DOHH2 (cell line): ENCODE results near the gene GREM1.

Experiments used
- EZH2phosphoT487 ChIP-seq: fragments of 200-600 bp; sonication (generic); IDR thresholded peaks from 2 replicates; pipeline ENCODE4 v1.6.1; 2017; ENCODE audit warnings: borderline replicate concordance, mild to moderate bottlenecking, antibody characterized with exemption, low read length, moderate library complexity, mixed read lengths
- TF ChIP-seq, protein P1 (sequence below): fragments of 200-600 bp; sonication (generic); IDR thresholded peaks from one replicate; pipeline ENCODE4 v1.5.1; 2014; ENCODE audit warnings: antibody characterized with exemption, mild to moderate bottlenecking, low read depth, low read length; ENCODE audit not compliant: poor library complexity, severe bottlenecking

- TF ChIP-seq, protein P1, sequence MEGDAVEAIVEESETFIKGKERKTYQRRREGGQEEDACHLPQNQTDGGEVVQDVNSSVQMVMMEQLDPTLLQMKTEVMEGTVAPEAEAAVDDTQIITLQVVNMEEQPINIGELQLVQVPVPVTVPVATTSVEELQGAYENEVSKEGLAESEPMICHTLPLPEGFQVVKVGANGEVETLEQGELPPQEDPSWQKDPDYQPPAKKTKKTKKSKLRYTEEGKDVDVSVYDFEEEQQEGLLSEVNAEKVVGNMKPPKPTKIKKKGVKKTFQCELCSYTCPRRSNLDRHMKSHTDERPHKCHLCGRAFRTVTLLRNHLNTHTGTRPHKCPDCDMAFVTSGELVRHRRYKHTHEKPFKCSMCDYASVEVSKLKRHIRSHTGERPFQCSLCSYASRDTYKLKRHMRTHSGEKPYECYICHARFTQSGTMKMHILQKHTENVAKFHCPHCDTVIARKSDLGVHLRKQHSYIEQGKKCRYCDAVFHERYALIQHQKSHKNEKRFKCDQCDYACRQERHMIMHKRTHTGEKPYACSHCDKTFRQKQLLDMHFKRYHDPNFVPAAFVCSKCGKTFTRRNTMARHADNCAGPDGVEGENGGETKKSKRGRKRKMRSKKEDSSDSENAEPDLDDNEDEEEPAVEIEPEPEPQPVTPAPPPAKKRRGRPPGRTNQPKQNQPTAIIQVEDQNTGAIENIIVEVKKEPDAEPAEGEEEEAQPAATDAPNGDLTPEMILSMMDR: no peak
- TF ChIP-seq EZH2phosphoT487: no peak
Observed at GRCh38 chr15:32750979-32751378, 33.2 kb downstream of the GREM1 start.
